Mammary epithelial cell (primary cell): Measurements from ENCODE around the gene ABTB1.

Experiments used
- EZH2 ChIP-seq: IDR thresholded peaks from 2 replicates; pipeline ENCODE4 v1.6.1; 2012; ENCODE audit warnings: low read length, inconsistent platforms, borderline replicate concordance
- TF ChIP-seq, protein P1 (sequence below), 2 donors: IDR thresholded peaks in 1 of 2; conservative IDR thresholded peaks in 1 of 2; 2 replicates each; pipeline ENCODE4 v1.5.1; 2011 to 2012; ENCODE audit warnings: inconsistent platforms in 2 of 2, low read length in 2 of 2, mild to moderate bottlenecking in 2 of 2, control low read depth in 1 of 2, low read depth in 1 of 2; ENCODE audit not compliant: insufficient read depth in 1 of 2; ENCODE audit errors: extremely low read depth in 1 of 2

DNA sequence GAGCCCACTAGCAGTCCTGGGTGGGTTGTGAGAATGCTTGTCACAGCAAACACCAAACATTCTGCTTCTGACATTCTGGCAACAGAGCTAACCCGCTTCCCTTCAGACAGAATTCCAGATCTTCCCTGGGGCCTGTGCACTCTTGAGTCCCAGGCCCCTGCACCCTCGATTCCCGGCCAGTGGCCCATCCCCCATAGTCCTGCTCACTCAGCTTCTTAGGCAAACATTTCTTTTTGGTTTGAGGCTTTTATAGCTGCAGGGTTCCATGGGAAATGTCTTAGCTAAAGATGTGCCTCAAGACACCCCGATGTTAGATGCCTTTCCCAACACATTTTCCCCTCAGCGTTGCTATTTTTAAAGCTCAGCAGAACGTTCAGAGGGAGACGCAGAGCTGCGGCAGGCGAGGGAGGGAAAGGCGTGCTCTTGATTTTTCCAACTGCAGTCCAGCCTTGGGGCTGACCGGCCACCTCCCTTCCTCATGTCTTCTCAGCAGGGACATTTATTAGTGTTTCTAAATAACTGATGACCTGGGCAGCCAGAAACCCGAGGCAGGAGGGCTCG lies 35.2 kb downstream of the ABTB1 start:
- TF ChIP-seq, protein P1, sequence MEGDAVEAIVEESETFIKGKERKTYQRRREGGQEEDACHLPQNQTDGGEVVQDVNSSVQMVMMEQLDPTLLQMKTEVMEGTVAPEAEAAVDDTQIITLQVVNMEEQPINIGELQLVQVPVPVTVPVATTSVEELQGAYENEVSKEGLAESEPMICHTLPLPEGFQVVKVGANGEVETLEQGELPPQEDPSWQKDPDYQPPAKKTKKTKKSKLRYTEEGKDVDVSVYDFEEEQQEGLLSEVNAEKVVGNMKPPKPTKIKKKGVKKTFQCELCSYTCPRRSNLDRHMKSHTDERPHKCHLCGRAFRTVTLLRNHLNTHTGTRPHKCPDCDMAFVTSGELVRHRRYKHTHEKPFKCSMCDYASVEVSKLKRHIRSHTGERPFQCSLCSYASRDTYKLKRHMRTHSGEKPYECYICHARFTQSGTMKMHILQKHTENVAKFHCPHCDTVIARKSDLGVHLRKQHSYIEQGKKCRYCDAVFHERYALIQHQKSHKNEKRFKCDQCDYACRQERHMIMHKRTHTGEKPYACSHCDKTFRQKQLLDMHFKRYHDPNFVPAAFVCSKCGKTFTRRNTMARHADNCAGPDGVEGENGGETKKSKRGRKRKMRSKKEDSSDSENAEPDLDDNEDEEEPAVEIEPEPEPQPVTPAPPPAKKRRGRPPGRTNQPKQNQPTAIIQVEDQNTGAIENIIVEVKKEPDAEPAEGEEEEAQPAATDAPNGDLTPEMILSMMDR (conservative IDR thresholded peaks at IDR 0.05 in 1 of 2, IDR thresholded peaks at IDR 0.05 in 1 of 2; ENCODE audit: extremely low read depth in 1 of 2, insufficient read depth in 1 of 2, low read depth in 1 of 2, low read length in 2 of 2), result no peak
- no peak for TF ChIP-seq EZH2
